ENCODE results near the gene IGFBP6. TPM values are rescaled to one million over a fixed set of nuclear protein-coding genes. Genes with fewer than 3 reads are reported as not detected.

IGFBP6 gene
- total and polyA plus RNA-seq, 12 donors, result 12.9 to 559 (median 212) TPM

DNA sequence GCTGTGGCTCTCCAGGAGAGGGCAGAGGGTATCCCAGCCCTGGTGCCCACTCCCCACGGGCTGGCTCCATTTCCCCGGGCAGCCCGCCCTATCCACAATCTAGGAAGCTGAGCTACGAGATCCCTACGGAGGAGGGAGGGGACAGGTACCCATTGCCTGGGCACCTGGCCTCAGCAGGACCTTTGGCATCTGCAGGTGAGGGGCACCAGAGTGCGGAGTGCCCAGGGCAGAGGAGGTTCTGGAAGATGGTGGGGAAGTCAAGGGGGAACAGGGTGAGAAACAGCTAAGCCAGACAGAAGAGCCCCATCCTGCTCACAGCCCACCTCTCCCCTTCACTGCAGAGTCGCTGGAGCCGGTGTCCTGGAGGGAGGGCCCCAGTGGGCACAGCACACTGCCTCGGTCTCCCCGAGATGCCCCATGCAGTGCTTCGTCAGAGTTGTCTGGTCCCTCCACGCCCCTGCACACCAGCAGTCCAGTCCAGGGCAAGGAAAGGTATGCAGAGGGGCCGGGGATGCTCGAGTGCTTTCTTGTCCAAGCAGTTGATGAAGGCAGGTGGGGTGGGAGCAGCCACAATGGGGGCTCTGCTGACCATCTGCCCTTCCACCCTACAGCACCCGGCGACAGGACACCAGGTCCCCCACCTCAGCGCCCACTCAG is 37.3 kb upstream of the IGFBP6 start:
- 60 to 83% (median 81%) methylated on average over 4 to 17 of the region's 17 CpGs for WGBS, 4 donors
- intact Hi-C loops (cut with DNase I), result loop anchor here in 1 of 2 donors (10.0 kb wide), 1 partner anchor 135 kb away; no protein-coding TSS in a partner anchor
- Histone ChIP-seq H3K4me3 (no peak overlapping the region), H3K27me3 (no peaks in the 10 kb centered on the region), H3K9me3 (replicated peaks in 1 of 3) (no peaks in the 10 kb centered on the region), H3K4me1 (replicated peaks in 1 of 2) (peaks cover 18 to 43% of the 10 kb centered on the region in 2 donors), H3K36me3 (replicated peaks in 1 of 2) (peaks cover 0 to 97% of the 10 kb centered on the region in 2 donors), H3K27ac (peak overlapping the region in 3 of 5 donors; percentile 55 to 88 (median 73))
- TF ChIP-seq, protein P1, sequence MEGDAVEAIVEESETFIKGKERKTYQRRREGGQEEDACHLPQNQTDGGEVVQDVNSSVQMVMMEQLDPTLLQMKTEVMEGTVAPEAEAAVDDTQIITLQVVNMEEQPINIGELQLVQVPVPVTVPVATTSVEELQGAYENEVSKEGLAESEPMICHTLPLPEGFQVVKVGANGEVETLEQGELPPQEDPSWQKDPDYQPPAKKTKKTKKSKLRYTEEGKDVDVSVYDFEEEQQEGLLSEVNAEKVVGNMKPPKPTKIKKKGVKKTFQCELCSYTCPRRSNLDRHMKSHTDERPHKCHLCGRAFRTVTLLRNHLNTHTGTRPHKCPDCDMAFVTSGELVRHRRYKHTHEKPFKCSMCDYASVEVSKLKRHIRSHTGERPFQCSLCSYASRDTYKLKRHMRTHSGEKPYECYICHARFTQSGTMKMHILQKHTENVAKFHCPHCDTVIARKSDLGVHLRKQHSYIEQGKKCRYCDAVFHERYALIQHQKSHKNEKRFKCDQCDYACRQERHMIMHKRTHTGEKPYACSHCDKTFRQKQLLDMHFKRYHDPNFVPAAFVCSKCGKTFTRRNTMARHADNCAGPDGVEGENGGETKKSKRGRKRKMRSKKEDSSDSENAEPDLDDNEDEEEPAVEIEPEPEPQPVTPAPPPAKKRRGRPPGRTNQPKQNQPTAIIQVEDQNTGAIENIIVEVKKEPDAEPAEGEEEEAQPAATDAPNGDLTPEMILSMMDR (IDR thresholded peaks at IDR 0.05), result no peak
- no peak for TF ChIP-seq POLR2A (IDR thresholded peaks at IDR 0.05)
- DNase-seq, result peak in 4 of 7 donors; percentile 4 to 41 (median 10)

DNA sequence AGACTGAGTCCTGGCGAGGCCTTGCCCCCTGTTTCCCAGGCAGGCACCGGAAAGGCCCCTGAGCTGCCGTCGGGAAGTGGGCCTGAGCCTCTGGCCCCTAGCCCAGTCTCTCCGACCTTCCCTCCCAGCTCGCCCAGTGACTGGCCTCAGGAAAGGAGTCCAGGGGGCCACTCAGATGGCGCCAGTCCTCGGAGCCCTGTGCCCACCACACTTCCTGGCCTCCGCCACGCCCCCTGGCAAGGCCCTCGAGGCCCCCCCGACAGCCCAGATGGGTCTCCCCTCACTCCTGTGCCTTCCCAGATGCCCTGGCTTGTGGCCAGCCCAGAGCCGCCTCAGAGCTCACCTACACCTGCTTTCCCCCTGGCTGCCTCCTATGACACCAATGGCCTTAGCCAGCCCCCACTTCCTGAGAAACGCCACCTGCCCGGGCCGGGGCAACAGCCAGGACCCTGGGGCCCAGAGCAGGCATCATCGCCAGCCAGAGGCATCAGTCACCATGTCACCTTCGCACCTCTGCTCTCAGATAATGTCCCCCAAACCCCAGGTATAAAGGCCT is 36.7 kb upstream of the IGFBP6 start:
- Histone ChIP-seq H3K36me3 (replicated peaks in 1 of 2) (peaks cover 0 to 95% of the 10 kb centered on the region in 2 donors), H3K4me1 (replicated peaks in 1 of 2) (peaks cover 13 to 39% of the 10 kb centered on the region in 2 donors), H3K27me3 (no peaks in the 10 kb centered on the region), H3K4me3 (no peak overlapping the region), H3K9me3 (replicated peaks in 1 of 3) (no peaks in the 10 kb centered on the region), H3K27ac (peak overlapping the region in 3 of 5 donors; percentile 55 to 88 (median 73))
- 57 to 77% (median 66%) methylated on average over 9 to 18 of the region's 18 CpGs for WGBS, 4 donors
- intact Hi-C loops (cut with DNase I), result loop anchor here in 1 of 2 donors (10.0 kb wide), 1 partner anchor 134 kb away; no protein-coding TSS in a partner anchor
- no peak for TF ChIP-seq POLR2A (IDR thresholded peaks at IDR 0.05)
- TF ChIP-seq, protein P1 (IDR thresholded peaks at IDR 0.05), result no peak
- DNase-seq, result peak in 6 of 7 donors; percentile 19 to 68 (median 40)

DNA sequence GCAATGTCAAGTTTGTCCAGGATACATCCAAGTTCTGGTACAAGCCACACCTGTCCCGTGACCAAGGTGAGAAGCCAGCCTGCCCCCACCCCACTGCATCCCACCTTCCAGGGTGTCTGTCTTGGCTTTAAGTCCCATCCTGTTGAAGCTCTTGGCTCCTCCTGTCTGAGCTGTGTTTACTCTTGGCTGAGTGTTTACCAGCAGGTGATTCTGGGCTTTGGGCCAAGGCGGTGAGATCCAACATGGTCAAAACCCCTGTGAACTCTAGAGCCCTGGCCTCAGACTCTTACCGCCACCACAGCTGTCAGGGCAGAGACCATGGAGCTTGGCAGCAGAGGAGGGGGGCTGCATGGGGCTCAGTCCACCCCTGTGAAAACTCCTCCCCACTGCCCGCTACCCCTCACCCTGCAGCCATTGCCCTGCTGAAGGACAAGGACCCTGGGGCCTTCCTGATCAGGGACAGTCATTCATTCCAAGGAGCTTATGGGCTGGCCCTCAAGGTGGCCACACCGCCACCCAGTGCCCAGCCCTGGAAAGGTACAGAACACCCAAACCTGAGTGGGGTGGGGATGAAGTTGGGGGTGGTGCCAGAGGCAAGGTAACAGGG is 36.0 kb upstream of the IGFBP6 start:
- no peak overlapping the region for H3K4me3 ChIP-seq
- DNase-seq, result peak in 6 of 7 donors; percentile 55 to 81 (median 64)
- peaks cover 13 to 44% of the 10 kb centered on the region in 2 donors for H3K4me1 ChIP-seq (replicated peaks in 1 of 2)
- WGBS, 4 donors, result 51 to 78% (median 66%) methylated on average over 4 to 5 of the region's 5 CpGs
- TF ChIP-seq, protein P1 (IDR thresholded peaks at IDR 0.05), result peak in 5 of 6 experiments; percentile 18 to 30 (median 25)
- TF ChIP-seq POLR2A (IDR thresholded peaks at IDR 0.05), result no peak
- peaks cover 0 to 88% of the 10 kb centered on the region in 2 donors for H3K36me3 ChIP-seq (replicated peaks in 1 of 2)
- H3K27me3 ChIP-seq, result no peaks in the 10 kb centered on the region
- intact Hi-C loops (cut with DNase I), result loop anchor here in 1 of 2 donors (10.0 kb wide), 1 partner anchor 133 kb away; no protein-coding TSS in a partner anchor
- no peaks in the 10 kb centered on the region for H3K9me3 ChIP-seq (replicated peaks in 1 of 3)
- peak overlapping the region in 3 of 5 donors; percentile 43 to 88 (median 73) for H3K27ac ChIP-seq

Data from adrenal gland (tissue), 12 donors.